ENCODE data around the gene ENO3.

The ENO3 gene

DNA sequence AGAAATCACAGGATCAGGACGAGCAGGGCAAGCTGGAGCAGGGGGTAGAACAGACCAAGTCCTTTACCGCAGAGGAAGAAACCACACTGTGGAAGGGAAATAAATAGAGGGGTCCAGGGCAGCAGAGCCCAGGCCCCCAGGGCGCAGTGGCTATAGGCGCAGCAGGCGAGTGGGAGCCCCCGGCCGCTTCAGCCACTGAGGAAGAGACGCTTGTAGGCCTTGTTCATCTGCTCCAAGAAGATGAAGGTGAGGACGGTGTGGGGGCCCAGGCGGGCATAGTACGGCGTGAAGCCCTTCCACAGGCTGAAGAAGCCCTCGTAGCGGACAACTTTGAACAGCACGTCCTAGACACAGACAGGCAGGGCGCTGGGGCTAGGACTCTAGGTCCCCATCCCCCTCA is 13.4 kb upstream of the ENO3 start:
- no peak for DNase-seq (ENCODE audit: low spot score)

DNA sequence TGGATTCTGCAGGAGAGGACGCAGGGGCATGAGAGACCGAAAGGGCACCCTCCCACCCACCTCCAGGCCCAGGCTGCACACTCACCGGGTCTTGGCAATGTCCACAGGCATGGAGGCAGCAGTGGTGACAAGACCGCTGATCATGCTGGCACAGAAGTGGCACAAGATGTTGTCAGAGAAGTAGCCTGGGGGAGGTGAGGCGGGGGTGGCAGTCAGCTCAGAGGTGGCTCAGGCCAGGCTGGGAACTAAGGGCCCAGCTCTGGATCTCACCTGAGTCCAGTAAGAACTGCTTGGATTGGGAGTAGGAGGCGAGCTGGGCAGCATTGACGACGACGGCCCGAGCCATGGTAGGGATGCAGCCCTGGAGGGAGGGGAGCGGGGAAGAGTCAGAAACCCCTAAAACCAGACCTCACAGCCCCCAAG is 12.8 kb upstream of the ENO3 start:
- no peak for DNase-seq (ENCODE audit: low spot score)

DNA sequence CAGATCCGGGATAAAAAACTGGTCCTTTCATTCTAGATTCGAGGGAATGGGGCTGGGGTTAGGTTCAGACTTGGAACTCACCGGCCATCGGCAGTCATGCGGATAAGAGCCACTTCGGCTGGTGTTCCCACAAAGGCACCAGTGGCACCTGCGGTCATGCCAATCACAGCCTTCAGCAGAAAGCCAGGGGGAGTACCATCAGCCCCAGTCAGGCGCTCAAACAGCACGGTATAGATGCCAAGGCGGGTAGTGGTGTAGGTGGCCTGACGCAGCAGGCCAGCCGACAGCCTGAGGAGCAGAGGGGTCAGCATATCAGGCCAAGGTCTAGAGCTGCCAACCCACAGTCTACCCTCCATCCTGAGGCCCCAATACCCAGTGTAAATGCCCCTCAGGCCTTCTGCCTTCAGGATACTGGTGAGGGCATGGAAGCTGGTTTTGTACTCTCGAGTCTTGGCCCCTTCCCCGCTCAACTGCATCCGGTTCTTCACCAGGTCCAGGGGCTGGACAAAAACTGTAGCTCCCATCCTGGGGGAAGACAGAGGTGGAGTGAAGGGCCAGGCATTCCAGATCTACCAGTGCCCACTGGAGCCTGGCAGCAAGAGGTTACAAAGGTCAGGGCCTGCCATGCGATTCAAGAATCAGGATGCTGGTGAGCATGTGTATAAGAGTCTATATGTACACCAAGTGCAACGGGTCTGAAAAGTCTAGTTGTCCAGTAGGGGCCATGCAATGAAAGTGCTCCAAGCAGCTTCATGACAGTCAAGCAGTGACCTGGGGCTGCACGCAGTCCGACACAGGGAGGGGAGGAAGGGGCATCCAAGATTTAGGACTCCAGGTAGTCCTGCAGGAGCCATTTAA is 12.0 kb upstream of the ENO3 start:
- no peak for DNase-seq (ENCODE audit: low spot score)

DNA sequence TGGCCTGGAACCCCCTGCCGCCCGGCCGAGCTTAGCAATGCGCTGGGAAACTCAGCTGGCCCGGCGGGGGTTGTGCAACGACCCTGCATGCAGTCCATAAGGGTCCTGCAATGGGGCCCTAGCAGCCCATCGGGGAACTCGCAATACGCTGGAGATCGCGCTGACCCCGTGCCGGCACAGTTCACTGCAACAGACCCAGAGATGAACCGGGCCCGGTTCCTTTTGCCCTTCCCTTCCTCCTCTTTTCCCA is 11.4 kb upstream of the ENO3 start:
- no peak for DNase-seq (ENCODE audit: low spot score)

DNA sequence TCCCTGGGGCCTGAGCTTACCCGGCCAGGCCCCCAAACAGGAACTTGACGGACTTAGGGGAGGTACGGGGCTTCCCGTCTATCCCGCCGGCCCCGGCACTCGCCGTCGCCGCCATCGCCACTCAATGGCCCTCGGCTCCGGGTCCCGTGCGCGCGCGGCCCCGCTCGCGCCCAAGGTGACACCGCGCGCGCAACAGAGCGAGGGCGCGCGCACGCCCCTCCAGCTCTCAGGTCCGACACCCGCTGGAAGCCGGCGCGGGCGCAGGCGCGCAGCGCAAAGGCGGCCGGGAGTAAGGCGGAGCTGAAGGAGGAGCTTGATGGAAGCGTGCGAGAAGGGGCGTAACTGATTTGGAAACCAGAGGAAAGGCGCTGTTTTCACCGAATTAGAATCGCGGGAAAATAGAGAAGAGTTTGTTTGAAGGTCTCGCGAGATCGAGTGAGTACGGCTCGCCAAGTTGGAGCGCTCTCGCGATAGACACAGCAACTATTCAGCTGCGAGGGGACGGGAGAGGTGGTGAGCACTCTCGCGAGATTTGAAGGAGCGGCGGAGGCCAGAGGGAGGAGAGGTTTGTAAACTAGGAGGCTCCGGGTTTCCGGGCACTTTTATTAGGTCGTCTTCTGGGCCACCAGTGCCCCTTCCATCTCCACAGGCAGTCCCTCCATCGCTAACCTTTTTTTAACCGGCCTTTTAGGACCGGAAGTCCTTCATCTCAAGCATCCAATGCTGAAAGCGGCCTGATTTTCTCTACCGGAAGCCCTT is 10.9 kb upstream of the ENO3 start, which contains the start of the genes RNF167 and SLC25A11:
Gene RNF167 (plus strand): TSS at position 473 of the 759 bp plus-strand sequence. CDS start 642 bp downstream, outside the sequence.
Gene SLC25A11 (minus strand): TSS at position 251 of the 759 bp plus-strand sequence. CDS start 136 bp downstream, at position 115.
- DNase-seq (ENCODE audit: low spot score): peak; percentile 98

DNA sequence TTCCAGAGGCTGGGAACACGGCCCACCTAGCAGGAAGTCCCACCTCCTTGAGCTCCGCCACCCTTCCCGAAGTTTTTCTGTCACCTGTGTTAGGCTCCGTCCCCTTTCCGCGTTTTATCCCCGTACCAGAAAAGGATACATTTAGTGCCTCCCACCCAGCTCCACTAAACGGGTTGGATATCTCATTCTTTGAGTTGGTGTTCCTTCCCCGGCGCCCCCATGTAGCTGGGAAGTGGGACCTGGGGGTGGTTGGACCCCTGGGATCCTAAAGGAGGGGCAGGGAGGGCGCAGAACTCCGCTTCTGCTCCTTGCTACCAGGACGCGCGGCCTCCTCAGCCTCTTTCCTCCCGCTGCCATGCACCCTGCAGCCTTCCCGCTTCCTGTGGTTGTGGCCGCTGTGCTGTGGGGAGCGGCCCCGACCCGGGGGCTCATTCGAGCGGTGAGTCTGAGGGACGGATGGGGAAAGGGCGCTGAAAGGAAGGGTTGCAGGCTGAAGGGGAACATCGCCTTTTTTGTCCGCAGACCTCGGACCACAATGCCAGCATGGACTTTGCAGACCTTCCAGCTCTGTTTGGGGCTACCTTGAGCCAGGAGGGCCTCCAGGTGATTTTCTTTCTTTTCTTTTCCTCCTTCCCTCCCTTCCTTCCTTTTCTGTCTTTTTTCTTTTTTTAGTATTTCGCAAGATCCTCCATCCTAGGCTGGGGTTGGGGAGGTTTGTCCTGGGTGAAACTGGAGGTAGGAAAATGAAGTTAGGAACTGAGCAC is 10.2 kb upstream of the ENO3 start:
- peak; percentile 77 for DNase-seq (ENCODE audit: low spot score)

DNA sequence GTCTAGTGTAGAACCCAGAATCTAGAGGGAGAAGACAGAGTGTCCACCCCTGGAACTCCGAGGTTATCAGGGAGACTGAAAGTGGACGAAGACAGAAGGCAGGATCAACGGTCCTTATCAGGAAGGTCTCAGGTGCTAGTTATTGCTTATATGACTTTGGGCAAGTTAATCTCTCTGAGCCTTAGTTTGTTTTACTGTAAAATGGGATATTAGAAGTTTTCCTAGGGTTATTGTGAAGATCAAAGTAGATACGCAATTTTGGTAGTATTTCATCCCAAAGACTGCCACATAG is 9.7 kb upstream of the ENO3 start:
- no peak for DNase-seq (ENCODE audit: low spot score)

DNA sequence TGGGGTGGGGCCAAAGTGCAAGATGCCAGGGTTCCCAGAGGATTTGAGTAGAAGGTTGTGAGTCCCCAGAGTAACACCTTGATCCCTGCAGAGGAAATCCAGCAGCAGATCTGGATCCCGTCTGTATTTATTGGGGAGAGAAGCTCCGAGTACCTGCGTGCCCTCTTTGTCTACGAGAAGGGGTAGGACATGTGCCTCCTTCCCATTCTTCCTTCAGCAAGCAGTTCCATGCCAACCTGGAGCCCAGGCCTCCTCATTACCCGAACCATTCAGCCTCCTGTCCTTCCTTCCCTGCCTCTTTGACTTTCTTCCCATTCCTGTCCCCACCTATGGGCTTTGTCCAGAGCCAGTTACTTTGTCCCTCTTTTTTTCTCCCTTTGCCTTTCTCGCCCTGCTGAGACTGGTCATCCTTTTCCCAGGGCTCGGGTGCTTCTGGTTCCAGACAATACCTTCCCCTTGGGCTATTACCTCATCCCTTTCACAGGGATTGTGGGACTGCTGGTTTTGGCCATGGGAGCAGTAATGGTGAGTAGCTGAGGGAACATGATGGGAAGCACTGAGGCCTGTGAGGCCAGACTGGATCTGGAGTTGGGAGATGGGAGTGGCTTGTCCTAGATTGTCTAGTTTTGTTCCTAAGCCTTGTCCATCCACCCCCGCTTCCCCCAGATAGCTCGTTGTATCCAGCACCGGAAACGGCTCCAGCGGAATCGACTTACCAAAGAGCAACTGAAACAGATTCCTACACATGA is 8.0 kb upstream of the ENO3 start:
- DNase-seq (ENCODE audit: low spot score): no peak

DNA sequence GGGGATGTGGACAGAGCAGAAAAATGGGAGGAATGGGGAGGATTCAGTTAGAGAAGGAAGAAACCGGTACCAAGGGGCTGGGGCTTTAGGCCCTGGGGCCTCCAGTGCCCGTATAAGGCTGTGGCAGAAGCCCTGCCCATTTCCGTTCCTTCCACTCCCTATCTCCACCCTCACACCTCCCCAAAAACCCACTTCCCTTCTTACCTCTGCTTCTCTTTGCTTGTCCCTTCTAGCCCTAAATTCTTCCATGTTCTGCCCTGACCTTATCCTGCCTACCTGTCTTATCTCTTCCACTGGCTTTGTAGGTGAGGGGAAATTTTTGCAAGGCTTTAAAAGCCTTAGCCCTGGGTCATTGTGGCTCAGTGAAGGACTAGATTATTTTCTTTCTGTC is 6.8 kb upstream of the ENO3 start:
- DNase-seq (ENCODE audit: low spot score): no peak

DNA sequence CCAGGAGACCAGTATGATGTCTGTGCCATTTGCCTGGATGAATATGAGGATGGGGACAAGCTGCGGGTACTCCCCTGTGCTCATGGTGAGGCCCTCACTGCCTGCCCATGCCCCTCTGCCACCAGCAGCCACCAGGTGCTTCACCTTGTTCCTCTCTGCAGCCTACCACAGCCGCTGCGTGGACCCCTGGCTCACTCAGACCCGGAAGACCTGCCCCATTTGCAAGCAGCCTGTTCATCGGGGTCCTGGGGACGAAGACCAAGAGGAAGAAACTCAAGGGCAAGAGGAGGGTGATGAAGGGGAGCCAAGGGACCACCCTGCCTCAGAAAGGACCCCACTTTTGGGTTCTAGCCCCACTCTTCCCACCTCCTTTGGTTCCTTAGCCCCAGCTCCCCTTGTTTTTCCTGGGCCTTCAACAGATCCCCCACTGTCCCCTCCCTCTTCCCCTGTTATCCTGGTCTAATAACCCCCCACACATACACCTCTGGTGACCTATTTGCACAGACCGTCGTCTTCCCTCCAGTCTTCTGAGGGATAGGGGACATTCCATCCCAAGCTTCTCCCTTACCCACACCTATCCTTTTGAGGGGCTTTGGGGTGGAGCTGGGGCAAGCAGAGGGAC is 6.3 kb upstream of the ENO3 start:
- DNase-seq (ENCODE audit: low spot score): no peak

DNA sequence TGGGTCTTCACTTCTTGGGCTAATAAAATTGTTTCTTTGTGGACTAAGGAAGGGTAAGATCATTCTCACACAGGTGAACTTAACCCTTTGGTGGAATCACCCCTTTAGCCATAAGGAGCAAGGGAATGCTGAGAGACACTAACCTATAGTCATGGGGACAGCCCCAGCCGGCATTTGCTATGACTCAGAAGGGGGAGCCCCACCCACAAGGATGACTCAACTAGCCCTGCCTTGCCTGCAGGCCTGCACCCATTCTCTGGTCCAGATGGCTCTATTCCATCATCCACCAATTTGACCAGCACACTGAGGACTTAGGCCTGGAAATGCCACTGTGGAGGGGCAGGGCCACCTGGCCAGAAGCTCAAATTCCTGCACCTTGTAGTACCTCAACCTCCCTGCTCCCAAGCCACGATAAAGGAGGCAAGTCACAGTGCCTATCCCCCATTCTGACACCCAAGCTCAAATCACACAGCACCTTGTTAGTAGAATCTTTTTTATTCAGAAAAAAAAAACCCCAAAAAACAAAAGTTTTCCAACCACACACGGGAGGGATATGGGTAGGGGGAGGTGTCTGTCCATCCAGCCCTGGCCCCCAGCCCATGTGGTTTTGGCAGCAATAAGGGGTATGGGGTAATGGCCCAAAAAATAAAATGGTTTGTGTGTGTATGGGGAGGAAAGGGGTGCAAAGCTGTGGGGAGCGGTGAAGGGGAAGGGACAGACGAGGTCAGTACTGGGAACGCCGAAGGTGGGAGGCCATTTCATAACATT is 5.6 kb upstream of the ENO3 start:
- peak; percentile 92 for DNase-seq (ENCODE audit: low spot score)

DNA sequence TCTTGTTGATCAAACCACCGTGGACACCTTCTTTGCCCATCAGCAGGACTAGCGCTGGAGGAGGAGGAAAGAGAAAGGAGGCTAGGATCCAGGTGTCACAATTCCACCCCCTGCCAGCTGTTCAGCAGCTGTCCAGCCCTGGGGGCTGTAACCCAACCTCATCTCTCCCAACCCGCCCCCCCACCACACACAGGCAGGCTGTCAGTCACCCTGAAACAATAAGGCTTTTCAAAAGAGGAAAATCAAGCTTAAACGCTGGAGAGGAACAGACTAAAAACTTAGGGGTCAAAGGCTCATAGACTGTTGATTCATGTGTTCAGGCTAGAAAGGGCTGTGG is 5.0 kb upstream of the ENO3 start:
- no peak for DNase-seq (ENCODE audit: low spot score)

DNA sequence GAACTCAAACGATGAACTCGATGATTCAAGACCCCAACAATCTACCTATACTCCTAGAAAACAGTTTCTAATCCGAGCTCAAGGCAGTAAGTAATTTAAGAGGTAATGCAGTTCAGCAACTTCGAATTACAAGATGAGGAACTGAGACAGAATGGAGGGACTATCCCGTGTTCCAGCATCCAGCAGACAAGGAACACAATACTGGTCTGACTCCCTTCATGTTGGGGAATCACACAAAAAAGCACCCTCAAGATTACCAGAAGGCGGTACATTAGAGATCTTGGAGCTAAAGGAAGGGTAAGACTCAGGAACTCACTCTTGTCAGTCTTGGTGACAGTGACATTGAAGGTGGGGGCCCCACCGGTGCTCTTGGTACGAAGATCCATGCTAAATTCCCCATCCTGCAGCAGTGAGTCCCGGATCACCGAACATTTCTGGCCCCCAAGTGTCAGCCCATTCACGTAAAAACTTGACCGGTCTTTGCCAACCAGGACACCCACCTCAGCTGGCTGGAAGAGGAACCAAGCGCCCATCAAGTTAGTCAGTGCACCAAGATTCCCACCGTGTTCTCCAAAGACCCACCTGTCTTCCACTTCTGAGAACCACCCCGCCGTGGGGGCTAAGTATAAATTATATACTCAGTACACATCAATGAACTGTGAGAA is 4.5 kb upstream of the ENO3 start:
- no peak for DNase-seq (ENCODE audit: low spot score)

DNA sequence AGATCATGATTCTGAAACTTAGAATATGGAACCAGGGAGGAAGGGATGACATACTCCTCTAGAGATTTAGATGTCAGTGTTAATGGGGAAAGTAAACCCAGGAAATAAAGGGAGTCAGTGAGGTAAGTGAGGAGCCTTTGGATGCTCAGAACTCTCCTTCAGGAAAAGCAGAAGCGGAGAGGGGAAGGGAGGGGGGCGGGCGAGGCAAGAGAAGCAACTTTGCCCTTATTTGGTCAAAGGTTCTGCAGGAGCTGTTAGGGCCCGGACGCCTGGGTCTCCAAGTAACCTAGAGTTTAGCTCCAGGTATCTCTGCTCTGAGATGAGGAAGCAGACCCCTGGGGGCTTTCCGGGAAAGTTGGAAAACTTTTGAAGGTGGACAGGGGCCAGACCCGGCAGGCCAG is 3.9 kb upstream of the ENO3 start:
- no peak for DNase-seq (ENCODE audit: low spot score)

DNA sequence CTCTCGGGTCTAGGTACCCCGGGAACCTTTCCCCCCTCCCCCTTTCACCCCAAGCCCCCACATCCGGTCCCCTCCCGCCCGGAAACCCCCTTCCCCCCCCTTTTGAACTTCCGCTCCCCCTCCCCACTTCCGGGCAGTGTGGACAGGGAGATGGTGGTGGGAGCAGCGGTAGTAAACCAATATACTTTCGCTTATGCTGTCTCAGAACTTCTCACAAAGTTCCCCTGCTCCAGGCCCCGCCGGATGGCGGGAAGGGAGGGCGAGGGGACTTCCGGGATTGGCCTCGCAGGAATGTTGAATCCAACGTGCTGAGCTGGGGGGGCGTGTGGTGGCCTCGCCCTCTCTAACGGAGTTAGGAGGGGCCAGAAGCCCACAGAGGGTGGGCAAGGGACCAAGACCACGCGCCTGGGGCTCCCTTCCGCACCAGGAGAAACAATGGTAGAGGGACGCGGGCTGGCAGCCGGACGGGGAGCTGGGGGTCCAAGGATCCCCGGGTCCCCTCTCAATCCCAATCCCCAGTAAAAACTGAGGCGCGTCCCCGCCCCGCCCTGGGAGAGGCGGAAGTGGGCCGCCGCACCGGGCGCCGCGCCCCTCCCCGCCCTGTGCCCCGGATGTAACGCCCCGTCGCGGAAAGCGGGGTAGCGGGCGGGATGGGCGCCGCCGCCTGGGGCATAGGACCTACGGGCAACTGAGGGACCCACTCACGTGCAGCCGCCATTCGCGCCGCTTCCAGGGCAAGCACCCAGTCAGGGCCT is 3.3 kb upstream of the ENO3 start:
- DNase-seq (ENCODE audit: low spot score): peak; percentile 60

DNA sequence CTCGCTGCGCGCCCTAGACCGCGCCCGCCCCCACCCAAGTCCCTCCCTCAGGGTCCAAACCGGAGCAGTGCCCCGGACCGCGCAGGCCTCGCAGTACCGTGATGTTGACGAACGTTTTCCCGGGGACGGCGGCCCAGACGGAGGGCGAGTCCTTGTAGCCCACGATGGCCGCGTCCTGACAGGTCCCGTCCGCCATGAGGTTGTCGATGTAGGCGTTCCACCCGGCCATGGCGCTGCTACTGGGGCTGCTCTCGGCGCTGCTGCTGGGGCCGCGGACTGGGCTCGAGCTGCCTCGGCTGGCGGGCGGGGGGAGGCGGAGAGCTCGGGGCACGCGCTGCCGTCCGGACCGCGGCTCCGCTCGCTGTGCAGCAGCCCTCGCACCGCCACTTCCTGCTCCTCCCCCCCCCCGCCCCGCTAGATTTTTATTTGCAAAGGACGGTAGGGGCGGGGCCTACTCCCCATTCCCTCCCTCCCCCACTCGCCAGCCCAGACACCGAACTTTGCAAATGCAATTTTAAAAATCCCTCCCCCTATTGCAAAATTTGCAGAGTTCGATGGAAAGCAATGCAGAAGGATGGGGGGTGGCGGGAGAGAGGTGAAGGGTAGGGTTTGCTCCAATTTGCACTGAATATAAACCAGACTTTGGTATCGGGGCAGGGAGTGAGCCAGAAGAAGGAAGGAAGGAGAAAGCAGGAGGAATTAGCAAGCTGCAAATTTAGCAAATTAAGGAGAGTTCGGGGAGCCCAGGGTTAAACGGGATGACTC is 2.6 kb upstream of the ENO3 start, which contains the start of gene PFN1:
Gene PFN1 (minus strand): TSS at position 365 of the 765 bp plus-strand sequence. CDS start 136 bp downstream, at position 229.
- DNase-seq (ENCODE audit: low spot score): peak; percentile 94

DNA sequence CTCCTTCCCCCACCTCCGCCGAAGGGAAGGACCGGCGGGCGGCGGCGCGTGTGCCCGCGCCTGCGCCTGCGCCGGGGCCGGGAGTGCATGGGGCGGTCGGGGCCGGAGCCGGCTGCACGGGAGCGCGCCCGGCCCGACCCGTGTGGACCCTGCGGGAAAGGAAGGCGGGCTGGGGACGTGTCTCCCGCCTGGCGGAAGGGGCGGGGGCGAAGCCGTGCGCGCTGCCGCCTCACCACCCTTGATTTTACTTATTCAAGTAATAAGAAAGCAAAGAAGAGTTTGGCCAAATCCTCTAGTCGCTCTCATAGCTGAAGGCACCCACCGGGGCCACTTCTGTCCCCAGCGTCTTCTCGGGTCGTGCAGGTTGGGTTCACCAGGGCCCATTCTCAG is 2.0 kb upstream of the ENO3 start:
- peak; percentile 96 for DNase-seq (ENCODE audit: low spot score)

DNA sequence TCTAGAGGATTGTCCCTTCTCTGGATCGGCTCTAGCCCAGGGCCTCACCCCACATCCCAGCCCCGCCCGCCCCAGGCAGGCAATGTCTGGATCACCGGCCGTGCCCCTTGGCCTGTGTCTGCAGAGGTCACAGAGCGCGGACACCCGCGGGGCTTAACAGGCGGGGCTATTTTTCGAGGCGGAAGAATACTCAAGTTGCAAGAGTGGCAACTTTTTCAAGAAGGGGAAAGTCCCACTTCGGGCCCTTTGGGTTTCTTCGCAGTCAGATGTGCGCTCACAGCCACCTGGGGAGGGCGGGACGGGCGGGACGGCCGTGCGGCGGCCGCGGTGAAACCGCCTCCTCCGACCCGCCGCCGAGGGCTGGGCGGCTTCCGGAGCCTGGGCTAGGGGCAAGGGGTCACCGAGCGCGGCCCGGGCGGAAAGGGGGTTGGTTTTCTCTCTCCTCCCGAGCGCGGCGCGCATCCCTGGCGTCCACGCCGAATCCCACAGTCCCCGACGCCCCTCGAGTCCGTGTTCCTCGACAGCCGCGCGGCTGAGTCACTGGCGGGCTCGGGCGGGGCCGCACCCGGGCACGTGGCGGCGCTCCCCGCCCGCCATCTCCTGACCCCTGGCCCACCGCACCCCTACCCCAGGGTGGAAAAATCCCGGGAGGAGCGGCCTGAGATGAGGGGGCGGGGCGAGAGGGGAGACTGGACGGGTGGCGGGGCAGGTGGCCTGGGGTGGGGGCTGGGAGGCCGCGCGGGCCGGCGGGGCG is 1.4 kb upstream of the ENO3 start:
- peak; percentile 78 for DNase-seq (ENCODE audit: low spot score)

Measured in AG08396 (cell line).